ENCODE measurements around the gene C11orf21. TPM values are rescaled to one million over a fixed set of nuclear protein-coding genes. Genes with fewer than 3 reads are reported as not detected.

The C11orf21 gene
- total and polyA plus RNA-seq, 12 donors, result 0.04 to 2.1 (median 0.37) TPM

- Histone ChIP-seq H3K4me3 (no peak overlapping the region), H3K27me3 (peaks cover 3% of the 10 kb centered on the region), H3K36me3 (replicated peaks in 1 of 2) (no peaks in the 10 kb centered on the region), H3K4me1 (replicated peaks in 1 of 2) (no peaks in the 10 kb centered on the region), H3K27ac (no peak overlapping the region), H3K9me3 (replicated peaks in 1 of 3) (peaks cover 0 to 6% (median 0%) of the 10 kb centered on the region in 3 donors)
- intact Hi-C loops (cut with DNase I), result no loop called here
- TF ChIP-seq, protein P1, sequence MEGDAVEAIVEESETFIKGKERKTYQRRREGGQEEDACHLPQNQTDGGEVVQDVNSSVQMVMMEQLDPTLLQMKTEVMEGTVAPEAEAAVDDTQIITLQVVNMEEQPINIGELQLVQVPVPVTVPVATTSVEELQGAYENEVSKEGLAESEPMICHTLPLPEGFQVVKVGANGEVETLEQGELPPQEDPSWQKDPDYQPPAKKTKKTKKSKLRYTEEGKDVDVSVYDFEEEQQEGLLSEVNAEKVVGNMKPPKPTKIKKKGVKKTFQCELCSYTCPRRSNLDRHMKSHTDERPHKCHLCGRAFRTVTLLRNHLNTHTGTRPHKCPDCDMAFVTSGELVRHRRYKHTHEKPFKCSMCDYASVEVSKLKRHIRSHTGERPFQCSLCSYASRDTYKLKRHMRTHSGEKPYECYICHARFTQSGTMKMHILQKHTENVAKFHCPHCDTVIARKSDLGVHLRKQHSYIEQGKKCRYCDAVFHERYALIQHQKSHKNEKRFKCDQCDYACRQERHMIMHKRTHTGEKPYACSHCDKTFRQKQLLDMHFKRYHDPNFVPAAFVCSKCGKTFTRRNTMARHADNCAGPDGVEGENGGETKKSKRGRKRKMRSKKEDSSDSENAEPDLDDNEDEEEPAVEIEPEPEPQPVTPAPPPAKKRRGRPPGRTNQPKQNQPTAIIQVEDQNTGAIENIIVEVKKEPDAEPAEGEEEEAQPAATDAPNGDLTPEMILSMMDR (IDR thresholded peaks at IDR 0.05), result no peak
- no peak for TF ChIP-seq POLR2A (IDR thresholded peaks at IDR 0.05)
- WGBS, 4 donors, result 69 to 83% (median 74%) methylated on average over 7 of the region's 7 CpGs
- no peak for DNase-seq
Observed at GRCh38 chr11:2247496-2247895, 54.2 kb downstream of the C11orf21 start.

Small RNA genes lying within 50 kb of the gene (small RNA-seq; reads per million reads assigned to genes)
- gene RNU6-878P, result 0 reads per million in 2 donors

Other genes with a start within 250 kb of the C11orf21 start
- 100 to 1,000 TPM in 5 of 9 donors, 10 to 100 TPM in 4; 41.8 to 693 (median 136) TPM for gene IGF2, start 162.5 kb downstream of the C11orf21 start, total RNA-seq
- gene IGF2, start 162.5 kb downstream of the C11orf21 start, polyA plus RNA-seq, result 100 to 1,000 TPM in 2 of 3 donors, 10 to 100 TPM in 1; 96.5 to 307 (median 102) TPM
- 1 to 10 TPM in 1 of 9 donors, under 1 TPM in 1, not detected in 7; 0.72 to 2.2 TPM for gene INS, start 140.7 kb downstream of the C11orf21 start, total RNA-seq
- gene INS, start 140.7 kb downstream of the C11orf21 start, polyA plus RNA-seq, result 10 to 100 TPM in 2 of 3 donors, not detected in 1; 10.9 to 45.2 TPM
- gene TH, start 130.1 kb downstream of the C11orf21 start, total RNA-seq, result 100 to 1,000 TPM in 3 of 9 donors, 10 to 100 TPM in 2, 1 to 10 TPM in 2, under 1 TPM in 1, not detected in 1; 0.54 to 433 (median 17.2) TPM
- 1,000 to 10,000 TPM in 1 of 3 donors, 100 to 1,000 TPM in 1, 10 to 100 TPM in 1; 55.2 to 1,253 (median 194) TPM for gene TH, start 130.1 kb downstream of the C11orf21 start, polyA plus RNA-seq
- 1 to 10 TPM in 3 of 9 donors, under 1 TPM in 5, not detected in 1; 0.11 to 2.2 (median 0.78) TPM for gene ASCL2, start 31.3 kb downstream of the C11orf21 start, total RNA-seq
- under 1 TPM in 2 of 3 donors, not detected in 1; 0.44 to 0.88 TPM for gene ASCL2, start 31.3 kb downstream of the C11orf21 start, polyA plus RNA-seq
- gene TSPAN32, start 95 bp upstream of the C11orf21 start, total RNA-seq, result 1 to 10 TPM in 2 of 9 donors, under 1 TPM in 4, not detected in 3; 0.14 to 1.4 (median 0.62) TPM
- 1 to 10 TPM in 2 of 3 donors, not detected in 1; 1.7 to 7.0 TPM for gene TSPAN32, start 95 bp upstream of the C11orf21 start, polyA plus RNA-seq
- 100 to 1,000 TPM in 8 of 9 donors, 10 to 100 TPM in 1; 40.9 to 444 (median 299) TPM for gene CD81, start 75.4 kb upstream of the C11orf21 start, total RNA-seq
- gene CD81, start 75.4 kb upstream of the C11orf21 start, polyA plus RNA-seq, result 100 to 1,000 TPM; 147 to 360 (median 190) TPM
- 10 to 100 TPM; 28.7 to 53.6 (median 35.9) TPM for gene TSSC4, start 98.8 kb upstream of the C11orf21 start, total RNA-seq
- gene TSSC4, start 98.8 kb upstream of the C11orf21 start, polyA plus RNA-seq, result 10 to 100 TPM in 2 of 3 donors, 1 to 10 TPM in 1; 3.4 to 94.6 (median 69.6) TPM
- 1 to 10 TPM in 3 of 9 donors, under 1 TPM in 6; 0.11 to 2.4 (median 0.68) TPM for gene TRPM5, start 142.6 kb upstream of the C11orf21 start, total RNA-seq
- 1 to 10 TPM in 2 of 3 donors, not detected in 1; 3.0 to 7.4 TPM for gene TRPM5, start 142.6 kb upstream of the C11orf21 start, polyA plus RNA-seq
- gene KCNQ1, start 143.1 kb upstream of the C11orf21 start, total RNA-seq, result 100 to 1,000 TPM in 8 of 9 donors, 10 to 100 TPM in 1; 11.0 to 447 (median 353) TPM
- 100 to 1,000 TPM; 158 to 231 (median 182) TPM for gene KCNQ1, start 143.1 kb upstream of the C11orf21 start, polyA plus RNA-seq

Measured in adrenal gland (tissue), 12 donors.